ENCODE data around the gene NCAPD2. TPM values are rescaled to one million over a fixed set of nuclear protein-coding genes. Genes with fewer than 3 reads are reported as not detected.

Gene NCAPD2
- total and polyA plus RNA-seq, 7 donors: 3.9 to 13.4 (median 10.1) TPM

DNA sequence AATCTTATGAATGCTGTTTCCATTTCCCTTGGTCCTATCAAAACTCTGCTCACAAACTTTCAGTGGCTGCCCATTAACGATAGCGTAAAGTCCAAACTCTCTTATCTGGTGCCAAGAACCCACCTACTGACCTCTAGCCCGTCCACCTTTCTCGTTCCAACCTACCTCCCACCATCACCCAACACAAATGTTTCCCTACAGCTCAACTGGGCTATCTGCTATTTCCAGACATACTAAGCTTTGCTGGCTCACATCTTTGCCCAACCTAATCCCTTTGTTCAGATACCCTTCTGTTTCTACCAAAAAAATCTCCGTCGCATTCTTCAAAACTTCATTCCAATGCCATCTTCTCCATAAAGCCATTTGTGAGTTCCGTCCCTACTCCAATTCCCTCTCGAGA is 81.7 kb downstream of the NCAPD2 start:
- H3K9me3 ChIP-seq: no peaks in the 10 kb centered on the region
- no peak for DNase-seq
- 85 to 93% (median 88%) methylated on average over 8 of the region's 8 CpGs for WGBS, 3 donors
- no peaks in the 10 kb centered on the region for H3K27me3 ChIP-seq (ENCODE audit: insufficient read depth in 3 of 3, low read length in 2 of 3)
- H3K27ac ChIP-seq: no peak overlapping the region
- peaks cover 21 to 100% of the 10 kb centered on the region in 2 donors for H3K36me3 ChIP-seq (ENCODE audit: insufficient read depth in 1 of 2, low read depth in 1 of 2)
- ATAC-seq: no peak
- TF ChIP-seq CTCF (IDR thresholded peaks at IDR 0.05): no peak
- H3K4me3 ChIP-seq: no peak overlapping the region
- intact Hi-C loops (cut with DNase I): no loop called here
- H3K4me1 ChIP-seq: no peaks in the 10 kb centered on the region

Other genes starting within 250 kb of the NCAPD2 start
- not detected for gene PLEKHG6, start 183.4 kb upstream of the NCAPD2 start, total RNA-seq
- gene PLEKHG6, start 183.4 kb upstream of the NCAPD2 start, polyA plus RNA-seq: under 1 TPM in 2 of 3 donors, not detected in 1; 0.20 to 0.39 TPM
- 100 to 1,000 TPM in 3 of 4 donors, 10 to 100 TPM in 1; 38.8 to 224 (median 127) TPM for gene TNFRSF1A, start 152.0 kb upstream of the NCAPD2 start, total RNA-seq
- gene TNFRSF1A, start 152.0 kb upstream of the NCAPD2 start, polyA plus RNA-seq: 100 to 1,000 TPM in 1 of 3 donors, 10 to 100 TPM in 2; 53.7 to 117 (median 65.4) TPM
- under 1 TPM; 0.30 to 0.57 (median 0.48) TPM for gene SCNN1A, start 118.5 kb upstream of the NCAPD2 start, total RNA-seq
- under 1 TPM; 0.03 to 0.39 (median 0.31) TPM for gene SCNN1A, start 118.5 kb upstream of the NCAPD2 start, polyA plus RNA-seq
- 10 to 100 TPM; 23.7 to 38.6 (median 34.1) TPM for gene LTBR, start 109.9 kb upstream of the NCAPD2 start, total RNA-seq
- gene LTBR, start 109.9 kb upstream of the NCAPD2 start, polyA plus RNA-seq: 10 to 100 TPM; 15.3 to 38.8 (median 34.5) TPM
- under 1 TPM in 2 of 4 donors, not detected in 2; 0.28 to 0.29 TPM for gene CD27, start 49.1 kb upstream of the NCAPD2 start, total RNA-seq
- gene CD27, start 49.1 kb upstream of the NCAPD2 start, polyA plus RNA-seq: under 1 TPM in 1 of 3 donors, not detected in 2; 0.10 TPM
- gene TAPBPL, start 42.1 kb upstream of the NCAPD2 start, total RNA-seq: 10 to 100 TPM in 1 of 4 donors, 1 to 10 TPM in 3; 6.4 to 11.3 (median 8.4) TPM
- 1 to 10 TPM; 4.6 to 8.4 (median 4.9) TPM for gene TAPBPL, start 42.1 kb upstream of the NCAPD2 start, polyA plus RNA-seq
- 1 to 10 TPM; 1.5 to 6.2 (median 3.2) TPM for gene VAMP1, start 23.4 kb upstream of the NCAPD2 start, total RNA-seq
- gene VAMP1, start 23.4 kb upstream of the NCAPD2 start, polyA plus RNA-seq: 10 to 100 TPM in 1 of 3 donors, 1 to 10 TPM in 2; 1.9 to 16.9 (median 2.1) TPM
- 100 to 1,000 TPM; 202 to 250 (median 227) TPM for gene MRPL51, start 840 bp upstream of the NCAPD2 start, total RNA-seq
- gene MRPL51, start 840 bp upstream of the NCAPD2 start, polyA plus RNA-seq: 100 to 1,000 TPM; 153 to 217 (median 180) TPM
- gene GAPDH, start 40.4 kb downstream of the NCAPD2 start, total RNA-seq: over 10,000 TPM in 2 of 4 donors, 1,000 to 10,000 TPM in 2; 7,136 to 10,782 (median 8,991) TPM
- over 10,000 TPM in 2 of 3 donors, 1,000 to 10,000 TPM in 1; 9,788 to 18,891 (median 16,487) TPM for gene GAPDH, start 40.4 kb downstream of the NCAPD2 start, polyA plus RNA-seq
- 10 to 100 TPM; 12.6 to 26.3 (median 18.0) TPM for gene IFFO1, start 61.9 kb downstream of the NCAPD2 start, total RNA-seq
- 1 to 10 TPM; 6.7 to 8.9 (median 8.3) TPM for gene IFFO1, start 61.9 kb downstream of the NCAPD2 start, polyA plus RNA-seq
- 10 to 100 TPM; 29.8 to 62.2 (median 52.9) TPM for gene NOP2, start 74.2 kb downstream of the NCAPD2 start, total RNA-seq
- gene NOP2, start 74.2 kb downstream of the NCAPD2 start, polyA plus RNA-seq: 10 to 100 TPM; 44.1 to 67.0 (median 66.4) TPM
- 100 to 1,000 TPM in 2 of 4 donors, 10 to 100 TPM in 2; 94.5 to 152 (median 112) TPM for gene CHD4, start 113.3 kb downstream of the NCAPD2 start, total RNA-seq
- 10 to 100 TPM; 62.5 to 90.0 (median 78.5) TPM for gene CHD4, start 113.3 kb downstream of the NCAPD2 start, polyA plus RNA-seq
- under 1 TPM; 0.30 to 0.60 (median 0.39) TPM for gene LPAR5, start 141.9 kb downstream of the NCAPD2 start, total RNA-seq
- under 1 TPM; 0.04 to 0.20 (median 0.05) TPM for gene LPAR5, start 141.9 kb downstream of the NCAPD2 start, polyA plus RNA-seq
- gene ACRBP, start 153.3 kb downstream of the NCAPD2 start, total RNA-seq: under 1 TPM; 0.44 to 0.99 (median 0.86) TPM
- gene ACRBP, start 153.3 kb downstream of the NCAPD2 start, polyA plus RNA-seq: under 1 TPM in 2 of 3 donors, not detected in 1; 0.29 to 0.82 TPM
- 10 to 100 TPM; 12.7 to 29.6 (median 16.9) TPM for gene ING4, start 169.0 kb downstream of the NCAPD2 start, total RNA-seq
- gene ING4, start 169.0 kb downstream of the NCAPD2 start, polyA plus RNA-seq: 10 to 100 TPM; 20.7 to 35.6 (median 25.7) TPM
- gene ZNF384, start 195.3 kb downstream of the NCAPD2 start, total RNA-seq: 10 to 100 TPM; 25.4 to 37.9 (median 27.9) TPM
- gene ZNF384, start 195.3 kb downstream of the NCAPD2 start, polyA plus RNA-seq: 10 to 100 TPM; 22.0 to 44.9 (median 23.8) TPM
- gene PIANP, start 206.7 kb downstream of the NCAPD2 start, total RNA-seq: under 1 TPM in 3 of 4 donors, not detected in 1; 0.10 to 0.17 (median 0.15) TPM
- gene PIANP, start 206.7 kb downstream of the NCAPD2 start, polyA plus RNA-seq: under 1 TPM in 2 of 3 donors, not detected in 1; 0.17 to 0.21 TPM
- gene COPS7A, start 229.9 kb downstream of the NCAPD2 start, total RNA-seq: 10 to 100 TPM; 72.3 to 86.2 (median 77.1) TPM
- gene COPS7A, start 229.9 kb downstream of the NCAPD2 start, polyA plus RNA-seq: 100 to 1,000 TPM in 2 of 3 donors, 10 to 100 TPM in 1; 79.2 to 157 (median 104) TPM

All from psoas muscle (tissue), 8 donors.